WERI-Rb-1 (cell line): ENCODE data around the gene STARD5.

Experiments used
- DNase-seq: peaks from one replicate; pipeline ENCODE4 v3.0.0-alpha.2; 2020
- H3K27ac ChIP-seq: fragments of 250-450 bp; sonication (Bioruptor Pico); 2 replicates; pipeline ENCODE4 v1.5.1; 2020; ENCODE audit warnings: mild to moderate bottlenecking, moderate library complexity
- H3K27me3 ChIP-seq: fragments of 250-450 bp; sonication (Bioruptor Pico); 2 replicates; pipeline ENCODE4 v1.5.1; 2021; ENCODE audit warnings: mild to moderate bottlenecking, low read depth, moderate library complexity; ENCODE audit not compliant: insufficient read depth, severe bottlenecking
- H3K36me3 ChIP-seq: fragments of 250-450 bp; sonication (Bioruptor Pico); 2 replicates; pipeline ENCODE4 v1.5.1; 2020; ENCODE audit warnings: mild to moderate bottlenecking, moderate library complexity
- H3K4me3 ChIP-seq: 2 replicates; pipeline ENCODE4 v1.5.1; 2011; ENCODE audit warnings: low read depth, mild to moderate bottlenecking, control low read depth, low read length
- H3K9me3 ChIP-seq: fragments of 250-450 bp; sonication (Bioruptor Pico); 2 replicates; pipeline ENCODE4 v1.5.1; 2021; ENCODE audit warnings: mild to moderate bottlenecking, moderate library complexity; ENCODE audit not compliant: severe bottlenecking
- CTCF ChIP-seq: IDR thresholded peaks from 2 replicates; pipeline ENCODE4 v1.5.1; 2011; ENCODE audit warnings: low read depth, mild to moderate bottlenecking, control low read depth, inconsistent platforms, low read length

Gene STARD5

GRCh38 chr15:81270188-81270587, 53.8 kb downstream of the STARD5 start:
- H3K27me3 ChIP-seq = no peaks in the 10 kb centered on the region
- H3K4me3 ChIP-seq = no peak overlapping the region
- H3K27ac ChIP-seq = no peak overlapping the region
- DNase-seq = no peak
- no peaks in the 10 kb centered on the region for H3K9me3 ChIP-seq
- no peak for TF ChIP-seq CTCF
- H3K36me3 ChIP-seq = no peaks in the 10 kb centered on the region

GRCh38 chr15:81268881-81269601, 54.9 kb downstream of the STARD5 start:
- no peak for TF ChIP-seq CTCF
- no peaks in the 10 kb centered on the region for H3K9me3 ChIP-seq
- no peaks in the 10 kb centered on the region for H3K27me3 ChIP-seq
- no peak overlapping the region for H3K27ac ChIP-seq
- H3K36me3 ChIP-seq = no peaks in the 10 kb centered on the region
- no peak for DNase-seq
- H3K4me3 ChIP-seq = no peak overlapping the region

GRCh38 chr15:81268340-81268739, 55.6 kb downstream of the STARD5 start:
- no peaks in the 10 kb centered on the region for H3K9me3 ChIP-seq
- no peak overlapping the region for H3K4me3 ChIP-seq
- no peak for DNase-seq
- H3K27me3 ChIP-seq = no peaks in the 10 kb centered on the region
- H3K27ac ChIP-seq = no peak overlapping the region
- no peak for TF ChIP-seq CTCF
- H3K36me3 ChIP-seq = no peaks in the 10 kb centered on the region

GRCh38 chr15:81265944-81266775, 57.8 kb downstream of the STARD5 start:
- Histone ChIP-seq H3K9me3 (no peaks in the 10 kb centered on the region), H3K27ac (no peak overlapping the region), H3K36me3 (no peaks in the 10 kb centered on the region), H3K27me3 (no peaks in the 10 kb centered on the region), H3K4me3 (peak overlapping the region; percentile 51)
- peak; percentile 89 for DNase-seq
- peak; percentile 92 for TF ChIP-seq CTCF

GRCh38 chr15:81265256-81265943, 58.5 kb downstream of the STARD5 start:
- no peak for TF ChIP-seq CTCF
- no peaks in the 10 kb centered on the region for H3K27me3 ChIP-seq
- no peak for DNase-seq
- H3K27ac ChIP-seq = no peak overlapping the region
- H3K9me3 ChIP-seq = no peaks in the 10 kb centered on the region
- H3K4me3 ChIP-seq = peak overlapping the region; percentile 51
- H3K36me3 ChIP-seq = no peaks in the 10 kb centered on the region
